Measurements from ENCODE around the gene CSPG4. TPM values are rescaled to one million over a fixed set of nuclear protein-coding genes. Genes with fewer than 3 reads are reported as not detected.
"Not testable (repeated sequence)": the region's sequence is repeated elsewhere in the genome, so short reads cannot be mapped to it uniquely, and the experiment has no call there.

Gene CSPG4
- total RNA-seq, 3 donors from 2014 or later, result 6.3 to 42.9 (median 17.0) TPM

DNA sequence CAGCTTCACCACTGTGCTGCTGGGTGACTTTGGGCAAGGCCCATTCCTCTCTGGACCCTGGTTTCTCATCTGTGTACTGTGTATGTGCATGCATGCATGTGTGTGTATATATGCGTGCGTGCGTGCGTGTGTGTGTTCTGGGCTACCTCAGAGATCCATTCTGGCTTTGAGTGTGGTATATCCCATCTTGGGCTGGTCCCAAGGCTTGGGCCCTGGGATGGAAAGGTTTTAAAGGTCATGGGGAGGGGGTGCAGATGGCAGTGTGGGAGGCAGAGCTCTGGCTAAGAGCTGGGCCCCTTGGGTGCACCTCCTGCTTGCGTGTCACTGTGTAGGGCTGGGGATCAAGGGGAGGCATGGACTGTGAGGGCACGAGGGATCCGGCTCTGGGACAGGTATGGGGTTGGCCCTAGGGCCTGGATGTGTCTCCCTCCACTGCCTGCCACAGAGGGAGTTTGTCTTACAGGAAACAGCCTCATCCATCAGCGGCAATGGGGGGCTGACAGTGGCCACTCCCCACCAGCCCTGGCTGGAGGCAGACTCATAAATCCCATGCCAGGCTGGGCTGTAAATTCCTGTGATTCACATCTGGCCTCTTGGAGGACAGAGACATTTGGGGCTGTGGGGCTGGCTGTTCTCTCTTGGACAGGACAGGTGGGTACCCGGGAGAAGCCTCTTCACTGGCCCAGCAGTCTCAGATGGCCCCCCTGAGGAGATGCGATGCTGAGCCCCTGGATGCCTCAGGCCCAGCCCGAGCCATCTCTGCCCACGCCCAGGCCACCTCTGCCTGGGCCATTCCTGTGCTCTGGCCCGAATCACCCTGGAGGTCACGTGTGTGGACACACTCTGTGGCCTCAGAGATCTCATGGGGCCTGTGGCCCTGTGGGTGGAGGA, 21.4 kb upstream of the CSPG4 start:
- H3K36me3 ChIP-seq, result no peaks in the 10 kb centered on the region
- intact Hi-C loops (cut with DNase I; ENCODE audit: low total_unique reads), result no loop called here
- H3K9me3 ChIP-seq, result no peaks in the 10 kb centered on the region
- H3K4me3 ChIP-seq, result no peak overlapping the region
- TF ChIP-seq POLR2A (IDR thresholded peaks at IDR 0.05) (no peak), POLR2AphosphoS5 (IDR thresholded peaks at IDR 0.05) (no peak)
- TF ChIP-seq, protein P1, sequence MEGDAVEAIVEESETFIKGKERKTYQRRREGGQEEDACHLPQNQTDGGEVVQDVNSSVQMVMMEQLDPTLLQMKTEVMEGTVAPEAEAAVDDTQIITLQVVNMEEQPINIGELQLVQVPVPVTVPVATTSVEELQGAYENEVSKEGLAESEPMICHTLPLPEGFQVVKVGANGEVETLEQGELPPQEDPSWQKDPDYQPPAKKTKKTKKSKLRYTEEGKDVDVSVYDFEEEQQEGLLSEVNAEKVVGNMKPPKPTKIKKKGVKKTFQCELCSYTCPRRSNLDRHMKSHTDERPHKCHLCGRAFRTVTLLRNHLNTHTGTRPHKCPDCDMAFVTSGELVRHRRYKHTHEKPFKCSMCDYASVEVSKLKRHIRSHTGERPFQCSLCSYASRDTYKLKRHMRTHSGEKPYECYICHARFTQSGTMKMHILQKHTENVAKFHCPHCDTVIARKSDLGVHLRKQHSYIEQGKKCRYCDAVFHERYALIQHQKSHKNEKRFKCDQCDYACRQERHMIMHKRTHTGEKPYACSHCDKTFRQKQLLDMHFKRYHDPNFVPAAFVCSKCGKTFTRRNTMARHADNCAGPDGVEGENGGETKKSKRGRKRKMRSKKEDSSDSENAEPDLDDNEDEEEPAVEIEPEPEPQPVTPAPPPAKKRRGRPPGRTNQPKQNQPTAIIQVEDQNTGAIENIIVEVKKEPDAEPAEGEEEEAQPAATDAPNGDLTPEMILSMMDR (IDR thresholded peaks at IDR 0.05), result no peak
- H3K27me3 ChIP-seq, result no peaks in the 10 kb centered on the region
- H3K4me1 ChIP-seq, result peaks cover 0 to 7% of the 10 kb centered on the region in 2 donors
- no peak for DNase-seq (ENCODE audit: low spot score in 2 of 2)
- H3K27ac ChIP-seq, result no peak overlapping the region

DNA sequence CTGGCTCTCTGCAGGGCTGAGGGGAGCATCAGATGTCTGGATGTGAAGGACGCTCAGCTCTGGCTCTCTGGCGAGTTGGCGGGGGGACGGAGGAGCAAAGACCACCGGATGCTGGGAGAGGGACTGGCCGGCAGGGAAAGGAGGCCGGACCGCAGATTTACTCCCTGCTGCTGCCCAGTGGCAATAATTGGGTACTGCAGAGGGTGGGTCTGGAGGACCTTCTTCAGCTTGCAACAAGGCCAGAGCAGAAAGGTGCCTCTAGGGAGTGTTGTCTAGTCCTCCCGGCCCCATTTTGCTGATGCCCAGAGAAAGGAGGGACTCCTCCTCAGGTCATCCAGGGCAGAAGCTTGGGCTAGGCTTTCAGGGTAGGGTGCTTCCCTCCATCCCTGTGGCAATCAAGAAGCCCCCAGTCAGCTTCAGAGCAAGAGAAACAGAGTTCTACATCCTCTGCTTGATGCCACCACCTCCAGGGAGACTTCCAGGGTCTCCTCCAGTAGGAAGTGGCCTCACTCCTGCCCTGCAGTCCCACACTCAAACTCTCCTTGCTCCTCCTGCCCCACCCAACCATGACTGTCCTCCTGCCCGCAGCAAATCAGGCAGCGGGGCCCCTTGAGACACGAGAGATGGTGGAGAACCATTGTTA, 20.3 kb upstream of the CSPG4 start:
- Histone ChIP-seq H3K9me3 (no peaks in the 10 kb centered on the region), H3K36me3 (no peaks in the 10 kb centered on the region), H3K4me1 (peaks cover 0 to 7% of the 10 kb centered on the region in 2 donors), H3K27me3 (no peaks in the 10 kb centered on the region), H3K4me3 (no peak overlapping the region), H3K27ac (peak overlapping the region in 1 of 2 donors; percentile 57)
- intact Hi-C loops (cut with DNase I; ENCODE audit: low total_unique reads), result no loop called here
- no peak for DNase-seq (ENCODE audit: low spot score in 2 of 2)
- no peak for TF ChIP-seq POLR2AphosphoS5 (IDR thresholded peaks at IDR 0.05)
- TF ChIP-seq, protein P1 (IDR thresholded peaks at IDR 0.05), result peak; percentile 72 to 85 (median 76)

DNA sequence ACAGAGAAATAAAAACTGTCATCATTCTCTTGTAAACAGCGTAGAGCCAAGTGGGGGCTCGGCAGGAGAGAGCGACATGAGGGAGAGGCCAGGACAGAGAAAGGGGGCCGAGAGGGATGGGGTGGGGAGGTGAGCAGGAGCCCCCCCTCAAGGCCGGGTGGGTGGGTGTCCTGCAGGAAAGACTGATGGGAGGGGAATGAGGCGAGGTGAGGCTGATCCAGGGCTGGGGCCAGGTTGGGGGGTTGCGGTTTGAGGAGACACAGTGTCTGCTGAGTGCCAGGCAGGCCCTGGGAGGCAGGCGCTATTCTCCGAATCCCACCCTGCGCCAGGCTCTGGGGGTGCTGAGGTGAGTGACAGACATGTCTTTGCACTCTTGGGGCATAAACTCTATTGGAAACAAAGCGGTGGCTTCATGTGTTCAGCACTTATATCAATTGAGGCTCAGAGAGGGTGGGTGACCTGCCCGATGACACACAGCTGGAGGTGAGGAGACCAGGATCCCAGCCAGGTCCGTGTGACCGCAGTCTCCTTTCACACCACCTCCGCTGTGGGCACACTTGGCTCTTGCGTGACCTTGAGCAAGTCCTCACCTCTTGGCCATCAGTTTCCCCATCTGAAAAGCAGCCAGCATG, 19.6 kb upstream of the CSPG4 start:
- Histone ChIP-seq H3K27me3 (no peaks in the 10 kb centered on the region), H3K4me1 (peaks cover 0 to 7% of the 10 kb centered on the region in 2 donors), H3K36me3 (no peaks in the 10 kb centered on the region), H3K4me3 (peak overlapping the region in 1 of 3 donors; percentile 26), H3K27ac (peak overlapping the region in 1 of 2 donors; percentile 57), H3K9me3 (no peaks in the 10 kb centered on the region)
- intact Hi-C loops (cut with DNase I; ENCODE audit: low total_unique reads), result no loop called here
- DNase-seq (ENCODE audit: low spot score in 2 of 2), result no peak
- TF ChIP-seq, protein P1 (IDR thresholded peaks at IDR 0.05), result no peak
- no peak for TF ChIP-seq POLR2AphosphoS5 (IDR thresholded peaks at IDR 0.05)

DNA sequence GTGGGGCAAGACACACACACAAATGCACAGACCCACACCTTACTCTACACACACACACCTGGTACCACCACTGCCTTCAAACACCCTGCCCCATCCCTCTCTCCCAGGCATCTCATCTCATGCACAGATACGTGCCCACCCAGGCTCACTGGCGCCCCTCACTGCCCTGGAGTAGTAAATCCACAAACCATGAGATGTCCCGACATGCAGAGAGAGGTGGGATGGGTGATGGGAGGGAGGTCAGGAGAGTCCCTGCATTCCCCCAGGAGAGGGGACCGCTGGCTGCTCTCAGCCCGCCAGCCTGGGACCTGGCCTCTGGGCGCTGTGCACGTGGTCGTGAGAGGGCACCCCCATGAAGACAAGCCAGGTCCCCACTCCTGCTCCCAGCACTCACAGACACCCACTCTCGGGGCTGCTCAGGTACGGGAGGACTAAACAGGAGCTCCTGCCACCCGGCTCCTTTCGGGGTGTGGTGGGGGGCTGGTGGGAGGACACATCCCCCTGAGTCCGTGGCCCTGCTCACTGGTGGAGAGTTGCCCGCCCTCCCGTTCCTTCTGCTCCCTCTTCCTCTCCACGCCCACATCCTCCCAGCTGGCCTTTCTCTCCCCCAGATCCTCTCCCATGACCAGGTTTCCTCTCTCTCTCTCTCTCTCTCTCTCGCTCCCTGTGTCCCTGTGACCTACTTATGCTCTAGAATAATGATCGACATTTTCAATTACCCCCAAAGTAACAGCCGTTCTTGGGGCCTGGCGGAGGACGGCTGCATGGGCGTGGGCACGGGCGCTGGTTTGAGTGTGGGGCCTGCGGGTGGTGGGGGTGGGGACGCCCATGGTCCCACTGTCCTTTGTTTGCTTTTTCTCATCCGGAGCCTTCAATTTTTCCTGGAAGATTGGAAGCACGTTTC, 18.9 kb upstream of the CSPG4 start:
- H3K4me1 ChIP-seq, result peaks cover 0 to 7% of the 10 kb centered on the region in 2 donors
- no peak for TF ChIP-seq POLR2A (IDR thresholded peaks at IDR 0.05)
- TF ChIP-seq, protein P1 (IDR thresholded peaks at IDR 0.05), result no peak
- no peak for TF ChIP-seq POLR2AphosphoS5 (IDR thresholded peaks at IDR 0.05)
- H3K36me3 ChIP-seq, result no peaks in the 10 kb centered on the region
- H3K27me3 ChIP-seq, result no peaks in the 10 kb centered on the region
- H3K9me3 ChIP-seq, result no peaks in the 10 kb centered on the region
- intact Hi-C loops (cut with DNase I; ENCODE audit: low total_unique reads), result no loop called here
- peak overlapping the region in 1 of 3 donors; percentile 26 for H3K4me3 ChIP-seq
- H3K27ac ChIP-seq, result peak overlapping the region in 1 of 2 donors; percentile 57
- no peak for DNase-seq (ENCODE audit: low spot score in 2 of 2)

DNA sequence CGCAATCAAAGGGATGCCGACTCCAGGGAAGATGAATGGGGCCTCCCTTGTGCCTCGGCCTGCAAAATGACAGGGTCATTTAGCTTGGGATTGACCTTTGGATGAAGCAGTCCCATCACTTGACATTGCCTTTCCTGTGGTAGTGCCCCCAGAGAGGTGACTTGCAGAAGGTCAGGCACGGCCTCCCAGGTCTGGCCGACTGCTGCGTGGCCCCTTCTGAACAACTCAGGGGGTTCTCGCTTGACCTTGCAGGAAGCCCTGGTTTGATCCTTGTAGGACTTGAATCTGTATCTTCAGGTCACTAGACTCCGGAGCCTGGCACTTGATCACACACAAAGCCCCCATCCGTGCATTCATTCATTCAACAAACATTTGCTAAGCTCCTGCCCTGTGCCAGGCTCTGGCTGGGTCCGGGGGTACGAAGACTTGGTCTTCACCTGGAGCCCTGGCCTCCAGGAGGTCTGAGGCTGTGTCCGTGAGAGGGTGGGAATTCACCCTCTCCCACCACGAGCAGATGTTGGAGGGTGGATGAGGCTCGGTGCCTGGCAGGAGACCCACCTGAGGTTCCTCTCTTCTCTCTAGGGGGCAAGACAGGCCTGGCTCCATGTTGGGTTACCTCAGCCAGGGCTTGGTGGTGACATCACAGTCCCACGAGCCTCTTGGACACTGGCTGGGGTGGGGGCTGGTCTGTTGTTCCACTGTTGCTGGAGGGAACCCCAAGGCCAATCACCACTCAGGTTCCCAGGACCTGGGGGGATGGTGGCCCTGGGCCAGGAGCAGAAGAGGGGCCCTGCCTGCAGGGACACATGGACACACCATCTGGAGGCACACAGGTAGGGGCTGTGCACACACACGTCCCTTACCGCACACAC, 18.0 kb upstream of the CSPG4 start:
- H3K36me3 ChIP-seq; H3K9me3 ChIP-seq; H3K27ac ChIP-seq; H3K4me3 ChIP-seq; H3K27me3 ChIP-seq; H3K4me1 ChIP-seq; intact Hi-C loops (cut with DNase I; ENCODE audit: low total_unique reads): not testable (repeated sequence)
- DNase-seq (ENCODE audit: low spot score in 2 of 2), result peak in 1 of 2 donors; percentile 33

Measured in breast epithelium (tissue), 4 donors.